Stimulated activated CD4-positive, alpha-beta T cell treated with anti-CD3 and anti-CD28 coated beads, TNF-alpha, amount 100 ng/mL, for 1 hour (primary cell): ENCODE data around the gene SH3BP5.
"Not testable (repeated sequence)": the region's sequence is repeated elsewhere in the genome, so short reads cannot be mapped to it uniquely, and the experiment has no call there.

Experiments used
- DNase-seq, 3 donors: peaks; one replicate each; pipeline ENCODE4 v3.0.0-alpha.2; 2020; ENCODE audit warnings: low read depth in 3 of 3, low spot score in 1 of 3

SH3BP5 gene, protein sequence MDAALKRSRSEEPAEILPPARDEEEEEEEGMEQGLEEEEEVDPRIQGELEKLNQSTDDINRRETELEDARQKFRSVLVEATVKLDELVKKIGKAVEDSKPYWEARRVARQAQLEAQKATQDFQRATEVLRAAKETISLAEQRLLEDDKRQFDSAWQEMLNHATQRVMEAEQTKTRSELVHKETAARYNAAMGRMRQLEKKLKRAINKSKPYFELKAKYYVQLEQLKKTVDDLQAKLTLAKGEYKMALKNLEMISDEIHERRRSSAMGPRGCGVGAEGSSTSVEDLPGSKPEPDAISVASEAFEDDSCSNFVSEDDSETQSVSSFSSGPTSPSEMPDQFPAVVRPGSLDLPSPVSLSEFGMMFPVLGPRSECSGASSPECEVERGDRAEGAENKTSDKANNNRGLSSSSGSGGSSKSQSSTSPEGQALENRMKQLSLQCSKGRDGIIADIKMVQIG

GRCh38 chr3:15332405-15333098 is at the start of gene SH3BP5:
Gene SH3BP5 (minus strand): TSS chr3:15332586. CDS start chr3:15332408, 178 bp downstream.
- peak in 2 of 3 donors; percentile 52 to 60 for DNase-seq

DNA sequence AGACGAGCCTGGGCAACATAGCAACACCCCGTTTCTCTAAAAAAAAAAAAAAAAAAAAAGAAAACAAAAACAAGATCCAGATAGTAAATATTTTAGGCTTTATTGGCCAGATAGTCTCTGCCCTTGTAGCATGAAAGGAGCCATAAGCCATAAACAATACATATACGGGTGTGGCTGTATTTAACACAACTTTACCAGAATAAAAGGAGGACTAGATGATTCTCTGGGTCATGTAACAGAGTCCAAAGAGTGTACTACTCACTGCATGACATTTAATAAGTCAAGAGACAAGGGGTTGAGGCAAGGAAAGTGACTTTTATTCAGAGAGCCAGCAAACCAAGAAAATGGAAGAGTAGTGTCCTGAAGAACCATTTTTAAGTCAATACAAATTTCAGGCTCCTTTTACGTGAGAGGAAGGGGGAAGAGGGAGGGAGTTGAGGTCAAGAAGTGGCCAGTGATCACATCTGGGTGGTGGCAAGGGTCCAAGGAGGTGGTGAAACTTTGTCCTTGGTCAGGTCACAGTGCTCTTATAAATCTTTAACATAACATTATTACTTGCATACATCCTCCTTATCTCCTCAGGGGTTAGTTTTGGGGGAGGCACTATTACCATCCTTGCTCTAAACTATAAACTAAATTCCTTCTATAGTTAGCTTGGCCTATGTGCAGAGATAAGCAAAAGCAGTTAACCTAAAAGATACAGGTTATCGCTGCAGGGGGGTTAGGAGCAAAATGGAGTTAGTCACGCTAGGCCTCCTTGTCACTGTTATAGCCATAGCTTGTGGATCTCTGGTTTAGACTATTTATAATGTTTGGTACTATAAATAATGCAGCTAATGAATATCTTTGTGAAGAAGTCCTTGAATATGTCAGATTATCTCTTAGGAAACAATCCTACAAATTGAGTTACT is 48.8 kb upstream of the SH3BP5 start:
- no peak for DNase-seq

DNA sequence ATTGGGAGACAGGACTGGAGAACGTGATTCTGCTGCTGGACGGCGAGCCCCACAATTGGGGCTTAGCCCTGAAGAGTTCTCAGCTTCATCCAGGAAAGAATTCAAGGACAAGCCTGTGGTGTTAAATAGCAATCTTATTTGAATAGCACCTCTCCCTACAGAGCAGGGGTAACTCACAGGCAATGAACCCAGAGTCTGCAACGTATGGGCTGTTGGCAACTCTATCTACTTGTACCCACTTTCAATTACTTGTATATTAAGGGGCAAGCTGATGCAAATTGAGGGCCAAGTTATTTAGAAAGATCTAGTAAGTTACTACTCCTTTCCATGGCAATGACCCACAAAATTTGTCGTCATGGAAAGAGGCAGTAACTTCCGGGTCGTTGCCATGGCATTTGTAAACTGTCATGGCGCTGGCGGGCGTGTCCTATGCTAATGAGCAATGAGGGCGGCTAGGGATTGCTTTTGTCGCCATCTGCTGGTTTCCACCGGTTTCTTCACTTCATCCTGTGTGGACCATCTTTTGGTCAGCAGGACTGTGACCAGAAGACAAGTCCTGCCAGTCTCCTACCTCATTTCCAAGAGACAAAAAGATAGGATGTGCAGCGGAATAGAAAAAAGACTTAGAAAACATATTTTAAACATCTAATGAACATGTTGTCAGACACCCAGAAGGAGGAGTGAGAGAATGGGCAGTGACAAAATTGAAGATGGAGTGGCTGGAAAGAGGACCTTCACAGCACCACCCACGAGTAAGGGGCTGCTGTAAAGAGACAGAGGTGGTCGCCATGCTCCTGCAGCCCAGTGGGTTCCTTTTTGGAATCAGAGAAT is 45.8 kb upstream of the SH3BP5 start:
- DNase-seq, result peak; percentile 78 to 84 (median 83)

- no peak for DNase-seq
Observed at GRCh38 chr3:15375461-15376000, 43.1 kb upstream of the SH3BP5 start.

DNA sequence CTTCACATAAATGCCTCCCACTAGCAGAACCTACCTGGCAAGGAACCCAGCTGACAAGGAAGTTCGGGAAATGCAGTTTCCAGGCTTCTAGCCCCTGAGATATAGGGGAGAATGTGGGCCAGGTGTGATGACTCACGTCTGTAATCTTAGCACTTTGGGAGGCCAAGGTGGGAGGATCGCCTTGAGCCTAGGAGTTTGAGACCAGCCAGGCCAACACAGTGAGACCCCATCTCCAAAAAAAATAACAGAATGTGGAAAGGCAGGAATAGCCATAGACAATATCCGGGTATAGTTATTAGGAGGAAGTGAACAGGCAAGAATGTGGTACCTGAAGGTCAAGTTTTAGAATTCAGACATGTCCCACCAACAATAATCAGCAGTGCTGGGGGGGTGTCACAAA is 40.5 kb upstream of the SH3BP5 start:
- no peak for DNase-seq

DNA sequence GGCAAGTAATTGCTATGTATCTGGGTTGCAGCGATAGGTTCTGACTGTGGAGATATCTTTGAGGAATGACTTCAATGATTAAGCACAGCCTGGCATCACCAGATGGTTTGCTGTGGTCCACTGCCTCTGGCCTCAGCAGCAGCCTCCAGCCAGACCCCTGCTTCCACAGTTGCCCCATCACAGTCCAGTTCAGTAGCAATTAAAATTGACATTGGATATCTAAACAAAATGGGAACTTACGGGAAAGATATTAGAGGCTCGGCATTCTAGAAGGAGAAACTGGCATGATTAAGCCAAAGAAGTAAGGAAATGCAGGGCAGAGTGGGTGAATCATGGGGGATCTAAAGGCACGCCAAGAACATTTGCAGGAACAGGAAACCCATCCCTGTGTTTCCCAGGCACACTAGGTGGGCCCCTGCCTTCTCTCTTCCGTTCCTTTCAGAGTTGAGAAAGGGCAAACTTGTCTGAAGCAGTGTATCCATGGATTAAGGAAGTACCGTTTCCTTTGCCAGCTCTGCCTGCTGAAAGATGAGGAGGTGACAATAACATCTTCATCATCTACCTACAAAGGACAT is 36.3 kb upstream of the SH3BP5 start:
- no peak for DNase-seq

DNA sequence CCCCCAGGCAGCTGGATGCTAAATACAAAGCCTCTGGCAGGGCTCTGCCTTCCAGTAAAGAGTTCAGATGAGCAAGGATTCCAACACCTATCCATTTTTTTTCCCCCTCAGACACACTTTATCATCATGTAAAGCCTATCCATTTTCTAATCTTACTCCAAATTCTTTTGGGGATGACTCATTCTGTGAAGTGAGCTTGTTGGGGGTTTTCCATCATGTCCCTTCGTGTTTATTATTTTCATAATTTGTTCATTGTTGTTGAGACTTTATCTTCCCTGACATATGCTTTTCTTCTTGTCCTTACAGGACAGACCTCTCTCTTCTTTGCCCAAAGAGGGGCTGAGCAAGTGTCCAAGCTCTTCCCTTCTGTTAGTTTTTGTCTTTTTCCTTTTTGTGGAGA is 34.7 kb upstream of the SH3BP5 start:
- no peak for DNase-seq

DNA sequence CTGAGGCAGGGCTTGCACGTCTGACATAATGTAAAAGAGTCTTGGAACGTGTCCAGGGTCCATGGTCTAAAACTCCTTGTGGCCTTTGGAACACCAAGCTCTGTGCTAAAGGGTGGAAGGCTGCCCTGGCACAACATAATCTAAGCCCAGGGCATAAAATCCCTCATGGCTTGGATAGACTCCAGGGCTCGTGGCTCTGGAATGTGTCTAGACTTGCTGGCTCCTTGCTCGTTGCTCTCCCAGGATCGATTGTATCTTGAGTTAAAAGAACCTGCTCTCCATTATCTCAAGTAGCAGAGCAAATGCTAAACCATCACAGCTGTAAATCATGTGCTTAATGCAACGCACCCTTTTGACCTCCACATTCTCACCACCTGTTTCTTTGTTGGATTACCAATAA is 31.7 kb upstream of the SH3BP5 start:
- not testable (repeated sequence) for DNase-seq

DNA sequence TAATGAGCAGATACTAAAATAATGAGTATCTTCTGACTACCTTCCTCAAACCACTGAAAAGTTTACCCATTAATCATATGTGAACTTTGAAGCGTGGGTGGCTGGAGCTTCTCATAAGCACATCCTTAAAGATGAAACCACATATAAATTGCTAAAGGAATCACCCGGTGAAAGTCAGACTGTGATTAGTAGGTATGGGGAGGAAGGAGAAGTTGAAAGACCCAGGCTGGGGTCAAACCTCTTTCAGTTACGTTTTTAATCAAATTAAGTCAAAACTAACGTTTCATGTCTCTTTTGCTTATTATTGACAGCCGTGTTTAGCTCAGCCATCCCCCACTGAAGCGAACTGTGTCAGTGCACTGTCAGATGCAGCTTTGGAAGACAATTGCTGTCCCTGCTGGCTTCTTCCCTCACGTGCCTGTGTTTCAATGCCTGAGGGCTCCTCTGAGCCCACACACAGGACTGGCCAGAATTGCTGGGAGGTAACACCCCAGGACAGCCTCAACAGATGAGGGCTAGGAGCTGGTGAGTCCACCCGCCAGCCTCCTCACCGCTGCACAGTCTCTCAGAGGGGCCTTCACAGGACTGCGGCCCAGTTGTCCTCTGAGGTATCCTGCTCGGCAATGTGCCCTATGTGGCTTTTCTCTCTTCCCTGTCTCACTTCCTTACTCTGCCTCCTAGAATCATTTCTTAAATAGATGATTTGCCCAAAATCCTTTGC is 29.3 kb upstream of the SH3BP5 start:
- DNase-seq, result peak in 1 of 3 donors; percentile 20

GRCh38 chr3:15360788-15361493 is 28.6 kb upstream of the SH3BP5 start:
- no peak for DNase-seq

- DNase-seq, result no peak
Observed at GRCh38 chr3:15359677-15360397, 27.5 kb upstream of the SH3BP5 start.

DNA sequence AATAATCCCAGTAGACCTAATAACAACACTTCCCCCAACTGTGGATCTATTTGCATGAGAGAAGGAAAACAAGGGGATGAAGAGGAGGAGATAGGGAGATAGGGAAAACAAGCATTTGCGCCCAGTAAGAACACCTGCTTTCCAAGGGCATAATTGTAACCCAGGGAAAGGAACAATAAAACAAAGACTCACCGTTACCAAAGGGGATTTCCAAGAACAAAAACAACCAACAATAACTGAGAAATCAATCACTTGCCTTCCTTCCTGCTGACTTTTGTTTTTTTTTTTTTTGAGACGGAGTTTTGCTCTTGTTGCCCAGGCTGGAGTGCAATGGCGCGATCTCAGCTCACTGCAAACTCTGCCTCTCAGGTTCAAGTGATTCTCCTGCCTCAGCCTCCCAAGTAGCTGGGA is 24.3 kb upstream of the SH3BP5 start:
- DNase-seq, result not testable (repeated sequence)

DNA sequence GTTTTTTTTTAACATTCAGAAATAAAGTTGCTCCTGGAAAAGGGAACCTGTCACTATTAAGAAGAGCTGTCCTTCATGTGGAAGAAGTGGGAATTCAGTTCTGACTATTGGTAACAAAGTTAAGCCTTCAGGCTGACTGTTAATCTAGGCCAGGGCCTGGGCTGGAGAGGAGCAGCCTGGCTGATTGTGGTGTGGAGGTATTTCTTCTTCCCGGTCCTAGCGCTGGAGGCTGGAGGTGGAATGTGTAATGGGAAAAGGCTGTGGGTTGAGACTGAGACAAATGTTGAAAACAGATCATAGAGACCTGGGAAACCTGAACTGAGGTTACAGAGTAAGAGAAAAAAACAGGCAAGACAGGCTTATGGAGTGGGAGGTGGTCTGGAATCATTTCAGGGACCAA is 23.8 kb upstream of the SH3BP5 start:
- DNase-seq, result no peak

DNA sequence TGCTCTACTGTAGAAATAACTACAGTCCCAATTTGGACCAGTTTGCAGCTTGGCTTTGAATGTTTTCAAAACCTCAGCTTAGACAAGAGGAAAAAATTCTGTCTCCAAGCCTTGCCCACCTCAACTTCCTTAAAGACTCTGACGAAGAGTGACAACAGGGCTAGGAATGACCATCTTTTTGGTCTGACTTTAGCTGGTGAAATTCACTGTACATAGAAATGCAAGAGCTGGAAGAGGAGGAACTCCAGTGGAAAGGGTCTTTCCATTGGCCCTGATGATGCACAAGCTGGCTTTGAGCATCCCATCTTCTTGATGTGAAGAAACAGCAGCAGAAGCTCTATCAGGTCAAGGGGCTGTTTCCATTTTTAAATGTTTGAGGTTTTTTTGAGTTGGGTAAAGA is 22.7 kb upstream of the SH3BP5 start:
- DNase-seq, result no peak

GRCh38 chr3:15354485-15354884 is 22.1 kb upstream of the SH3BP5 start:
- no peak for DNase-seq

DNA sequence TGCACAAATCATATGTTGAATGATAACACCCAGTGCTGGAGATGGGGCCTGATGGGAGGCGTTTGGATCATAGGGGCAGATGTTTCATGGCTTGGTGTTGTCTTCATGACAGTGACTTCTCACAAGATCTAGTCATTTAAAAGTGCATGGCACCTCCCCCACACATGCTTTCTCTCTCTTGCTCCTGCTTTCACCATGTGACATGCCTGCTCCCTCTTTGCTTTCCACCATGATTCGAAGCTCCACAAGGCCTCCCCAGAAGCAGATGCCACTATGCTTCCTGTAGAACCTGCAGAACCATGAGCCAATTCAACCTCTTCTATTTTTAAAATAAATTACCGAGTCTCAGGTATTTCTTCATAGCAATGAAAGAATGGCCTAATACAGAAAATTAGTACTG is 17.8 kb upstream of the SH3BP5 start:
- no peak for DNase-seq

- DNase-seq, result not testable (repeated sequence)
Observed at GRCh38 chr3:15349438-15349837, 17.1 kb upstream of the SH3BP5 start.

DNA sequence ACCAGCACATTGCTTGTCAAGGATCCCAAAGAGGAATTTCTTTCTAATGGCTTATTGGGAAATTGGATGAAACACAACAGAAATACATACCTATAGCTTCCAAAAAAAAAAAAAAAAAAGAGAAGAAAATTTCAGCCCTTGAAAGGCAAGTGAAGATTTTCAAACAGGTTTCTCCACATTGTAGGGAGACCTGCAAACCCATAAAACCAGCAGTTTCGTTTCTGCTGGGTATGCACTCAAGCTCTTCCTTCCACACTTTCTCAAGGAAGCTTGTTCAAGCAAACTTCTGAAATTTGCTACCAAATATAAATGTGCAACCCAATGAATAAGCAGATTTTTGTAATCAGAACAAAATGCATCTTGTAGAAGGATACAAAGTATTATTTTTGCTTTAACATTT is 15.9 kb upstream of the SH3BP5 start:
- no peak for DNase-seq
